Measurements from ENCODE around the gene DAB1.

The DAB1 gene

DNA sequence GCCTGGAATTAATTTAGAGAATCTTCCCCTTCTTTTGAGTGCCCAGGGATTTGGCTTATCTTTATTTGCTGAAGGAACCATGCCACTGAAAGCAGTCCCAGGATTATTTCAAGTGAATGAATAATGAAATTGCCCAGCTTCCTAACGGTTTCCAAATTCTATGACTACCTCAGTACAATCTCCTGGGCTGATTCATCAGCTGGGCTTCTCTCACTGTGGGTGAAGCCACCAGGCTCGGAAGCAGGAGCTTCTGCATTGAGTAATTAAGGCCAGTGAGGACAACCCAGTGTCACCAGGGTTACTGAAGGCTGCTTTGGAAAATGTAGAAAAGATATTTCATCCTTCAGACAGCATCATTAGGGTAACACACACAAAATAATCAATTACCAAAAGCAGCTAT is 169.8 kb downstream of the DAB1 start:
- no peak for TF ChIP-seq POLR2AphosphoS5 (IDR thresholded peaks at IDR 0.05; ENCODE audit: low read depth)
- TF ChIP-seq, protein P1, sequence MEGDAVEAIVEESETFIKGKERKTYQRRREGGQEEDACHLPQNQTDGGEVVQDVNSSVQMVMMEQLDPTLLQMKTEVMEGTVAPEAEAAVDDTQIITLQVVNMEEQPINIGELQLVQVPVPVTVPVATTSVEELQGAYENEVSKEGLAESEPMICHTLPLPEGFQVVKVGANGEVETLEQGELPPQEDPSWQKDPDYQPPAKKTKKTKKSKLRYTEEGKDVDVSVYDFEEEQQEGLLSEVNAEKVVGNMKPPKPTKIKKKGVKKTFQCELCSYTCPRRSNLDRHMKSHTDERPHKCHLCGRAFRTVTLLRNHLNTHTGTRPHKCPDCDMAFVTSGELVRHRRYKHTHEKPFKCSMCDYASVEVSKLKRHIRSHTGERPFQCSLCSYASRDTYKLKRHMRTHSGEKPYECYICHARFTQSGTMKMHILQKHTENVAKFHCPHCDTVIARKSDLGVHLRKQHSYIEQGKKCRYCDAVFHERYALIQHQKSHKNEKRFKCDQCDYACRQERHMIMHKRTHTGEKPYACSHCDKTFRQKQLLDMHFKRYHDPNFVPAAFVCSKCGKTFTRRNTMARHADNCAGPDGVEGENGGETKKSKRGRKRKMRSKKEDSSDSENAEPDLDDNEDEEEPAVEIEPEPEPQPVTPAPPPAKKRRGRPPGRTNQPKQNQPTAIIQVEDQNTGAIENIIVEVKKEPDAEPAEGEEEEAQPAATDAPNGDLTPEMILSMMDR (IDR thresholded peaks at IDR 0.05; ENCODE audit: insufficient read depth, low read length) = no peak
- TF ChIP-seq, protein P2, sequence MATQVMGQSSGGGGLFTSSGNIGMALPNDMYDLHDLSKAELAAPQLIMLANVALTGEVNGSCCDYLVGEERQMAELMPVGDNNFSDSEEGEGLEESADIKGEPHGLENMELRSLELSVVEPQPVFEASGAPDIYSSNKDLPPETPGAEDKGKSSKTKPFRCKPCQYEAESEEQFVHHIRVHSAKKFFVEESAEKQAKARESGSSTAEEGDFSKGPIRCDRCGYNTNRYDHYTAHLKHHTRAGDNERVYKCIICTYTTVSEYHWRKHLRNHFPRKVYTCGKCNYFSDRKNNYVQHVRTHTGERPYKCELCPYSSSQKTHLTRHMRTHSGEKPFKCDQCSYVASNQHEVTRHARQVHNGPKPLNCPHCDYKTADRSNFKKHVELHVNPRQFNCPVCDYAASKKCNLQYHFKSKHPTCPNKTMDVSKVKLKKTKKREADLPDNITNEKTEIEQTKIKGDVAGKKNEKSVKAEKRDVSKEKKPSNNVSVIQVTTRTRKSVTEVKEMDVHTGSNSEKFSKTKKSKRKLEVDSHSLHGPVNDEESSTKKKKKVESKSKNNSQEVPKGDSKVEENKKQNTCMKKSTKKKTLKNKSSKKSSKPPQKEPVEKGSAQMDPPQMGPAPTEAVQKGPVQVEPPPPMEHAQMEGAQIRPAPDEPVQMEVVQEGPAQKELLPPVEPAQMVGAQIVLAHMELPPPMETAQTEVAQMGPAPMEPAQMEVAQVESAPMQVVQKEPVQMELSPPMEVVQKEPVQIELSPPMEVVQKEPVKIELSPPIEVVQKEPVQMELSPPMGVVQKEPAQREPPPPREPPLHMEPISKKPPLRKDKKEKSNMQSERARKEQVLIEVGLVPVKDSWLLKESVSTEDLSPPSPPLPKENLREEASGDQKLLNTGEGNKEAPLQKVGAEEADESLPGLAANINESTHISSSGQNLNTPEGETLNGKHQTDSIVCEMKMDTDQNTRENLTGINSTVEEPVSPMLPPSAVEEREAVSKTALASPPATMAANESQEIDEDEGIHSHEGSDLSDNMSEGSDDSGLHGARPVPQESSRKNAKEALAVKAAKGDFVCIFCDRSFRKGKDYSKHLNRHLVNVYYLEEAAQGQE (IDR thresholded peaks at IDR 0.05; ENCODE audit: insufficient replicate concordance, low read depth) = no peak
- TF ChIP-seq GABPA (IDR thresholded peaks at IDR 0.05; ENCODE audit: low read depth) = no peak
- TF ChIP-seq SPI1 (IDR thresholded peaks at IDR 0.05; ENCODE audit: borderline replicate concordance, low read depth) = no peak
- no peak for DNase-seq (ENCODE audit: low read depth in 1 of 2, low spot score in 1 of 2)
- Histone ChIP-seq H3K4me3 (replicated peaks; ENCODE audit: insufficient read depth, low read length) (no peak overlapping the region), H3K27me3 (ENCODE audit: insufficient read depth, poor library complexity, severe bottlenecking) (no peaks in the 10 kb centered on the region), H3K27ac (replicated peaks) (no peak overlapping the region)

DNA sequence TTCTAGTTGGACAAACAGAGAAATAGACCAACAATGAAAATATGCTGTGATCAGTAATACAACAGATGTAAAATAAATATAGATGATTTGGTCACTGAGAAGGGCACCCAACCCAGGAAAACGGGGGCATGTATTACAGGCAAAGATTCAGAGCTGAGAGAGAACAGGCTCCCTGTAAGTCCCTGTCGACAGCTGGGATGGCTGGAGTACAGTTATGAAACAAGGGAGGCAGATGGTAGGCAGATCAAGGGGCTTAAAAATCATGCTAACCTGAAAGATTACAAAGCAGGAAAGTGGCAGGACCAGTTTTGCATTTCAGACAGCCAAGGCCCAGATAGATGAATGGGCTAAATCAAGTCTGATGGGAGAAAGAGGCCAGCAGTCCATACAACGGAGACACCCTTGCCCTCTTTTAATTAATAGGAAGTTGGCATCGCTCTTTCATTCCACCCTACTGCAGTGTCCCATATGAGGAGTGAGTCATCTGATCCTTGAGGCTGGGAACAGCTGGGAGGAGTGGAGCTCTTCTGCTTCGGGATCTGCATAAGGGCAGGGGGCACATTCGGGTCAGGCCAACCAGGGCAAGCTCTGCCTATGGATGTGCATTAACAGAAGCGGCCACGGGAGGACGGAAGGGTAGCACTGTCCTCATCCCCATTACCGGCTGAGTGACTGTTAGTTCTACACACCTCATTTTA is 171.1 kb downstream of the DAB1 start:
- no peak for TF ChIP-seq SPI1 (IDR thresholded peaks at IDR 0.05; ENCODE audit: borderline replicate concordance, low read depth)
- no peak for TF ChIP-seq GABPA (IDR thresholded peaks at IDR 0.05; ENCODE audit: low read depth)
- TF ChIP-seq, protein P1 (IDR thresholded peaks at IDR 0.05; ENCODE audit: insufficient read depth, low read length) = no peak
- no peak for TF ChIP-seq POLR2AphosphoS5 (IDR thresholded peaks at IDR 0.05; ENCODE audit: low read depth)
- TF ChIP-seq, protein P2 (IDR thresholded peaks at IDR 0.05; ENCODE audit: insufficient replicate concordance, low read depth) = no peak
- no peaks in the 10 kb centered on the region for H3K27me3 ChIP-seq (ENCODE audit: insufficient read depth, poor library complexity, severe bottlenecking)
- DNase-seq (ENCODE audit: low read depth in 1 of 2, low spot score in 1 of 2) = no peak
- no peak overlapping the region for H3K4me3 ChIP-seq (replicated peaks; ENCODE audit: insufficient read depth, low read length)
- H3K27ac ChIP-seq (replicated peaks) = no peak overlapping the region

DNA sequence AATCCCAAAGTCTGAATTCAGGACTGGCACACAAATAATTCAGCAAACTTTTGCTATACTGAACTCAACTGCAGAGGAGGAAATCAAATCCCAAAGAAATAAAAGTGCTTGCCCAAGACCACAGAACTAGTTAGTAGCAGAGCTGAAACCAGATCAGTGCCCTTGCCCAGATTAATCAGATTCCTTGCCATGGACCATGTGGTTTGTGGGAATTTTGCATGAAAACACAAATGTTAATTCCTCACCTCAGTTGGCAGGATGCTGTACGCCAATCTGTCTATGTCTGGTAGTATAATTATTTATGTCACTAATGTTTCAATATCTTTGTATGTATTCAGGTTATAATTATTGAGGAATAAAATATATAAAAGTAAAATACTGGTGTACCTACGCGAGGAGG is 173.8 kb downstream of the DAB1 start:
- H3K4me3 ChIP-seq (replicated peaks; ENCODE audit: insufficient read depth, low read length) = no peak overlapping the region
- DNase-seq (ENCODE audit: low read depth in 1 of 2, low spot score in 1 of 2) = no peak
- H3K27me3 ChIP-seq (ENCODE audit: insufficient read depth, poor library complexity, severe bottlenecking) = no peaks in the 10 kb centered on the region
- TF ChIP-seq POLR2AphosphoS5 (IDR thresholded peaks at IDR 0.05; ENCODE audit: low read depth) (no peak), GABPA (IDR thresholded peaks at IDR 0.05; ENCODE audit: low read depth) (no peak), SPI1 (IDR thresholded peaks at IDR 0.05; ENCODE audit: borderline replicate concordance, low read depth) (no peak)
- TF ChIP-seq, protein P2 (IDR thresholded peaks at IDR 0.05; ENCODE audit: insufficient replicate concordance, low read depth) = no peak
- TF ChIP-seq, protein P1 (IDR thresholded peaks at IDR 0.05; ENCODE audit: insufficient read depth, low read length) = no peak
- no peak overlapping the region for H3K27ac ChIP-seq (replicated peaks)

Measured in HL-60 (cell line).